Adrenal gland (tissue), 5 donors: ENCODE data around the gene ATG10.
"Not testable (repeated sequence)": the region's sequence is repeated elsewhere in the genome, so short reads cannot be mapped to it uniquely, and the experiment has no call there.

ENCODE experiments used
- POLR2A ChIP-seq, 2 donors: fragments of 450-650 bp; IDR thresholded peaks; one replicate each; pipeline ENCODE4 v1.6.1; 2017; ENCODE audit warnings: antibody characterized with exemption in 2 of 2, mild to moderate bottlenecking in 2 of 2, moderate library complexity in 1 of 2
- TF ChIP-seq, protein P1 (sequence below), 6 experiments: fragments of 450-650 bp in 4 of 6; fragments of 200-600 bp in 2 of 6; sonication (generic) in 1 of 6; IDR thresholded peaks; 1 replicate in 5 of 6; 2 replicates in 1 of 6; pipeline versions ENCODE4 v1.5.1 to v1.8.0; 2016 to 2021; ENCODE audit warnings: antibody characterized with exemption in 6 of 6, mild to moderate bottlenecking in 2 of 6, moderate library complexity in 1 of 6
- donor health status: DM: no; HTN: no; CAD: no.

DNA sequence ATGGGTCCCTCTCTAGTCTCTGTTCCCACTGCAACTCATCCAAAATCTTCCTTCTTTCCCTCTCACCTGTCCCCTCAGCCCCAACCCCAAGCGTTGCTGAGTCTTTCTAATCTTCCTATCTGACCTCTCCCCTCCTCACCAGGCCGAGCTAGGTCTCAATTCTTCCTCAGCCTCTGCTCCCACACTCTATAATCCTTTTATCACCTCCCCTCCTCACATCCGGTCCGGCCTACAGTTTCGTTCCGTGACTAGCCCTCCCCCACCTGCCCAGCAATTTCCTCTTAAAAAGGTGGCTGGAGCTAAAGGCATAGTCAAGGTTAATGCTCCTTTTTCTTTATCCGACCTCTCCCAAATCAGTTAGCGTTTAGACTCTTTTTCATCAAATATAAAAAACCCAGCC, 17.0 kb upstream of the ATG10 start:
- TF ChIP-seq, protein P1, sequence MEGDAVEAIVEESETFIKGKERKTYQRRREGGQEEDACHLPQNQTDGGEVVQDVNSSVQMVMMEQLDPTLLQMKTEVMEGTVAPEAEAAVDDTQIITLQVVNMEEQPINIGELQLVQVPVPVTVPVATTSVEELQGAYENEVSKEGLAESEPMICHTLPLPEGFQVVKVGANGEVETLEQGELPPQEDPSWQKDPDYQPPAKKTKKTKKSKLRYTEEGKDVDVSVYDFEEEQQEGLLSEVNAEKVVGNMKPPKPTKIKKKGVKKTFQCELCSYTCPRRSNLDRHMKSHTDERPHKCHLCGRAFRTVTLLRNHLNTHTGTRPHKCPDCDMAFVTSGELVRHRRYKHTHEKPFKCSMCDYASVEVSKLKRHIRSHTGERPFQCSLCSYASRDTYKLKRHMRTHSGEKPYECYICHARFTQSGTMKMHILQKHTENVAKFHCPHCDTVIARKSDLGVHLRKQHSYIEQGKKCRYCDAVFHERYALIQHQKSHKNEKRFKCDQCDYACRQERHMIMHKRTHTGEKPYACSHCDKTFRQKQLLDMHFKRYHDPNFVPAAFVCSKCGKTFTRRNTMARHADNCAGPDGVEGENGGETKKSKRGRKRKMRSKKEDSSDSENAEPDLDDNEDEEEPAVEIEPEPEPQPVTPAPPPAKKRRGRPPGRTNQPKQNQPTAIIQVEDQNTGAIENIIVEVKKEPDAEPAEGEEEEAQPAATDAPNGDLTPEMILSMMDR (IDR thresholded peaks at IDR 0.05), result not testable (repeated sequence)
- not testable (repeated sequence) for TF ChIP-seq POLR2A (IDR thresholded peaks at IDR 0.05)
